ENCODE data around the gene VEGFA.

The VEGFA gene

GRCh38 chr6:43739642-43740091 is 30.3 kb upstream of the VEGFA start:
- no peak for DNase-seq

DNA sequence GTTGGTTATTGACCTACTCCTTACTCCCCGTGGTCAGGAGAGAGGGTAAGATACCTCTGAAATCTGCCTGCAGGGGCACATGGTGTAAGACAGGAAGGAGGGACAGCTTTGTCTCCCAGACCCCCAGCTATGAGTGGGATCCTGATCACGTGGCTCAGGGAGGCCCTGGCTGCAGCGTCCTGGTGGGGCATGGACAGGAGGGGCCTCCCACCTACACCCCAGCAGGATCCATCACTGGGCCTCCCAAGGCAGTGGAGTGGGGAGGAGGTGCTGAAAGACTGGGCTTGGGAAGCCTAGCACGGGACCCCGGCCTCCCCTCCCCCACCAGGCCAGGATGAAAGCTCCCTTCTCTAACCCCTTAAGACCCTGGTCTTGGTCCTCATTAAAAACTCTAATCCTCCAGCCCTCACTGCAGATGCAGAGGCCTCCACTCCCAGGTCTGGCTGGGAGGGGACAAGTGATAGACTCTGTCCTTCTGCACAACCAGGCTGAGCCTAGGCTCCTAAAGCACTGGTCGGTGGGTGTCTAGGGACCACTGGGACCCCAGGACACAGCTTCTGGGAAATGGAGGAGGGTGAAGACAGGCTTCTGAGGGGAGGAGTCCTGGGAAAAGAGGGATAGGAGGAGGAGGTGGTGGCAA is 29.6 kb upstream of the VEGFA start:
- DNase-seq: no peak

- no peak for DNase-seq
Measured at GRCh38 chr6:43740961-43741764, 28.8 kb upstream of the VEGFA start.

DNA sequence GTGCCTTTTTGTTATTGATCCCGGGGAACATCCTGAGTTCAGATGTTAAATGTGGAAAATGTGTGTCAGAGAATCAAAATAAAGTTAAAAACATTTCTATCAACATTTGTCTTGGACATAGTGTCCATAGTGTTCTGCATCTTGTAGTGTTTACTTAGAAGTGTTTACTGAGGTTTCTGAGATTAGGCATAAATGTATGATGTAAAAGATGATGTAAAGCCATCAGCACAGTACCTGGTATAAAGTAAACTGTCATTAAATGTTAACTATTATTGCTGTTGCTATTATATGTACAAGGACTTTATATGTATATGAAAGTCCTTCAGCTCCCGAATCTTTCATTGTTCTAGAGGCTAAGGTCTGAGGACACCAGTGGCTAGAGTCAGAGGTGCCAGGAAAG is 28.2 kb upstream of the VEGFA start:
- DNase-seq: no peak

GRCh38 chr6:43742285-43742684 is 27.7 kb upstream of the VEGFA start:
- no peak for DNase-seq

GRCh38 chr6:43742931-43743632 is 26.9 kb upstream of the VEGFA start:
- no peak for DNase-seq

DNA sequence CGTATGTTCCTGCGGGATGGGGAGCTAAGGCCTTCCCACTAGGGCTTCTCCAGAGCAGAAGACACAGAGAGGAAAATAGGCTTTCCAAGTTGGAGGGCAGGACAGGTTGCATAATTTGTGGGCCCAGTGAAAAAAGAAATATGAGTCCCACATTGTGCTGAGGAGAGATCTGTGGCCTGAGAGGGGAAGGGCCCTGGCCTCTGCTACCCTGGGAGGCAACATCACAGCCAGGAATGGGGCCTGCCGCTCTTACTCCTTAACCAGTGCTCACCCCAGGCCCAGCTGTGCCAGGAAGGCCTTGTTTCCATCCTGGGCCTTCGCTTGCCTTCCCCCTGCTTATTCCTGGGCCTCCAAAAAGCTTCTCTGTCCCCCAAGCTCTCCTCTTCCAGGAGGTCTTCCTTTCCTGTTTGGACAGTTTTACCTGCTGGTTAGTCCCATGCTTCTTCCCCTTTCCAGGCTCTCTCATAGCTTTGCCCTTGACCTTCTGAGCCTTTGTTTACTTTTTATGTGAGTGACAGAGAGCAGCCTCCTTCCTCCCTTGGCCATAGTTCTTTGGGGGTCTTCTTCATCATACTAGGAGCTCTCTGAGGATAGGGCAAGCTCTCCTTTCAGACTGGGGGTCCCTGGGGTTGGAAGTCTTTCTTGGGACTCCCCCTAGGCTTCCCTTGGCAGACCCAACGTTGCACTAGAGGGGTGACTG is 26.2 kb upstream of the VEGFA start:
- DNase-seq: no peak

DNA sequence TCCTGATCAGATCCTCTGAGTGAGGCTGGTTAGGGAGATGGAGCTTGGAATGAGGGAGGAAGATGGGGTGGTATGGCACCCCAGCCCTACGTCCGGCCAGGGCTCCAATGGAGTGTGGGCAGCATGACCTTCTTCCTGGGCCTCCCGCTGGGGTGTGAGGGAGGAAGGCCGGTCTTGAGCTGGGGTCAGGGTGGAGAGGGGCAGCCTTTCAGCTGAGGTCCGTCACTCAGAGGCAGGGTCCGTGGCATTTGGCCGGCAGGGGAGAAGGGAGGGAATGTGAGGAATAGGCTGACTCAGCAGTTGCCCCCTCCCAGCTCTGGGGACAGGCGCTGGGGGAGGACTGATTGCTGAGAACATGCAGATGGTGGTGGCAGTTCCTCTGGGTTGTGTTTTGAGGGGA is 25.5 kb upstream of the VEGFA start:
- no peak for DNase-seq

GRCh38 chr6:43744931-43745727 is 24.9 kb upstream of the VEGFA start:
- no peak for DNase-seq

DNA sequence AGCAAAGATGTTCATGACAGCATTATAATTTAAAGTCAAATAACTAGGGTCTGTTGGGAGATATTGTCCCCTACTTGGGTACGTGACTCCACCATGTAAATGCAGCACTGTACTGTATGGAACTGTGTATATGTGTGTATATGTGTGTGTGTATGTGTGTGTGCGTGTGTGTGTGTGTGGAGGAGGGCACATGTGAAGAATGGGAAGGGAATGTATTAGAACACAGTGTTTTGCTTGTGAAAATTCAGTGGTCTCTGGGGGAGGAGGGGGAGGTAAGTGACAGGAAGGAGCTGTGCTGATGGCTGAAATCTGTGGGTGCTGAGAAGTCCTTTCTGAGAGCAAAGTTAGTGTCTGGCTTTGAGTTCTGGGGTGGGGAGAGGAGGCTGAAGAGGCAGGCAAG is 23.9 kb upstream of the VEGFA start:
- DNase-seq: no peak

GRCh38 chr6:43746613-43747102 is 23.4 kb upstream of the VEGFA start:
- peak; percentile 85 for DNase-seq

DNA sequence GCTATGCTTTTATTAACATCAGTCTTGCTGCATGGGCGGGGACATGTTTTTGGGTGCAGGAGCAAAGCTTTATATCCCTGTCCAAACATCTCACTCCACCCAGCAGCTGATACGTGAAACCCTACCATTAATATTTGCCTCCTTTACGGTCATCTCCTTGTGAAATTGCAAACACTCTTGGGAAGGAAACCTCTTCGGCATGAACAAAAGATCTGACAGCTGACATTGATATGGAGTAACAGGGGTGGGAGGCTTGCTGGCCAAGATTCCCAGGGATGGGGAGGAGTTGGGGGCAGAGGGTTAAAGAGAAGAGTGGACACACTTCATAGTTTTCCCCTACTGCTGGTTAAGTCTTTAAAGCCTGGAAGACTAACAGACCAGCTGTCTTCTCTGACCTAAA is 22.2 kb upstream of the VEGFA start:
- no peak for DNase-seq

DNA sequence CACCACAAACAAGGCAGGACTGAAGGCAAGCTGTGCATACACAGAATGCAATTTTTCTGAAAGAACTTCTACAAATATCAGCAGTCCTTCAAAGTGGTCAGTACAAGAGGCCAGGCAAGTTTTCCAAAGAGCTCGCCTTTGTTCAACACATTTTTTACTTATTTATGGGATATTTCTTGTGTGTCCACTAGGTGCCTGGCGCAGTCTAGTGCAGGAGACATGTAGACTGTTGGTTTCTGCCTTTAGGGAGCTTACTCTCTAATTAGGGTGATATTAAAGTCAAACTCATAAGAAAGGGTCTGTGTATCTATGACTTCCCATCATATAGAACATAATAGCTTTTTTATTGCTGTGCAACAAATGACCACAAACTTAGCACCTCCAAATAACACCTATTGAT is 21.2 kb upstream of the VEGFA start:
- DNase-seq: no peak

DNA sequence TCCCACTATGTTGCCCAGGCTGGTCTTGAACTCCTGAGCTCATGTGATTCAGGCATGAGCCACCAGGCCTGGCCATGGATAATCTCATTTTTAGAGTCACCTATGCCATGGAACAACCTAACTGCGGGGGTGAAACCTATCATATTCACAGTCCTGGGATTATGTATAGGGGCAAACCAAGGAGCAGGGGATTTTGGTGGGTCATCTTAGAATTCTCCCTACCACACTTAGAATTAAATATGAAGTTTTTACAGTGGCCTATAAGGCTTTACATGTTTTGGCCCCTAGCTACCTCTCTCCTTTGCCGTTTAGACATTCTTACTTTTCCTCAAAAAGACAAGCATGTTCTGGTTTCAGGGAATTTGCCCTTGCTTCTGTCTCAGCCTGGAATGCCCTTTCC is 20.6 kb upstream of the VEGFA start:
- no peak for DNase-seq

DNA sequence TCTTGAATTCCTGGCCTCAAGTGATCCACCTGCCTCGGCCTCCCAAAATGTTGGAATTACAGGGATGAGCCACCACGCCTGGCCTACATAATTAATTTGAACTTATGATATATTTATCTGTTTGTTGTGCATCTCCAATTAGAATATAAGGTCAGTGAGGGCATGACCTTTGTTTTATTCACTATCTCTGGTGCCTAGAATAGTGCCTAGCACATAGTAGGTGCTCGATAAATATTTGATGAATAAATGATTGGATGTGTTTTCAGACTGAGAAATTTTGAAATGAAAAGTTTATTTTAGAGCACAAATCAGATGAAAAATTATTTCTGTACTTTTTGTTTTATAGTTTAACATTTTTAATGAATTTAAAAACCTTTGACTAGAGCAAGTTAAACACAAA is 19.4 kb upstream of the VEGFA start:
- no peak for DNase-seq

GRCh38 chr6:43753570-43754183 is 16.3 kb upstream of the VEGFA start:
- DNase-seq: no peak

DNA sequence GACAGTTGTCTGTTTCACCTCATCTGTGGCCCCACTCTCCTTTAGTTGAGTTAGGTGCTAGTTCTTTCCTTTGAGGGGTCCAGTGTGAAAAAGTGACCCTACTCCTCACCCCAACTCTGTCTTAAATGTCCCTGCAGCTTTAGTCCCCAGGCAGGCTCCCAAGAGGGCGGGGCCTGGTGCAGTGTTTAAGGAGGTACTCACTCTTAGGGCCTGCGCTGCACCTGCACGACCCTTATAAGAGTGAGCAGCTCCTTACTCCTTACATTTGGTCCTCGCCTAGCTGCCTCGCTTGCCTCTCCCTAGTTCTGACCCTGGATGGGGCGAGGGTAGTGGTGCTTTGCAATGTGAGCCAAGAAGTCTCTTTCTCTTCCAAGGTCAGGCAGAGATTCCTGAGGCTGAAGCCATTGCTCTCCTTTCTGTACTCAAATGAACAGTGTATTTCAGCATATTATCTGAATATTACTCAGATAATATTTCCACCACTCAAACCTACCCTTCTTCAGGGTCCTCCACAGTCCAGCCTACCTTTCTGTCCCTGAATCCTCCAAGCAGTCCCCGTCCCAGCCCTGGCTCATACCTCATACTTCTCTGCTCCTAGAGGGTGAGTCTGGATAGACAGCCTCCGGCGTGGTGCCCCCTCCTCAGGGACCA is 11.9 kb upstream of the VEGFA start:
- no peak for DNase-seq

GRCh38 chr6:43758617-43759050 is 11.4 kb upstream of the VEGFA start:
- no peak for DNase-seq

- no peak for DNase-seq
Measured at GRCh38 chr6:43759136-43759906, 10.7 kb upstream of the VEGFA start.

DNA sequence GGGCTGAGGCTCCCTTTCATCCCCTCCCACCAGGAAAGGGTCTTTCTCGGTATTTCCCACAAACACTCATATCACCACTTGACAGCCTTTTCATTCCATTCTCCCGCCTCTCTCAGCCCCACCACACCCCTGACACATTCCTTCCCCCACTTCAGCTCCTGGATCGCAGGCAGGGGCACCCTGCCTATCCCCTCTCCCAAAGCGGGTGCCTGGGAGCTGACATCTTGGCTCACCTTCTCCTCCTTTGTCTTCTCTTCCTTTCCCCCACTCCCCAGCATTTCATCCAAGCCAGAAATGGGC is 10.2 kb upstream of the VEGFA start:
- no peak for DNase-seq
